A673 (cell line): ENCODE measurements around the gene ZNF513.

Source experiments
- EZH2 ChIP-seq: fragments of 200-600 bp; sonication (generic); IDR thresholded peaks from 2 replicates; pipeline ENCODE4 v1.6.1; 2017; ENCODE audit warnings: borderline replicate concordance, low read depth, mild to moderate bottlenecking, mixed read lengths, antibody characterized with exemption, low read length; ENCODE audit not compliant: poor library complexity, severe bottlenecking
- TF ChIP-seq, protein P1 (sequence below): fragments of 300-800, 200-600 bp; sonication (generic); conservative IDR thresholded peaks from 2 replicates; pipeline ENCODE4 v1.5.1; 2017; ENCODE audit warnings: low read depth, mild to moderate bottlenecking, antibody characterized with exemption, low read length, moderate library complexity, mixed read lengths

DNA sequence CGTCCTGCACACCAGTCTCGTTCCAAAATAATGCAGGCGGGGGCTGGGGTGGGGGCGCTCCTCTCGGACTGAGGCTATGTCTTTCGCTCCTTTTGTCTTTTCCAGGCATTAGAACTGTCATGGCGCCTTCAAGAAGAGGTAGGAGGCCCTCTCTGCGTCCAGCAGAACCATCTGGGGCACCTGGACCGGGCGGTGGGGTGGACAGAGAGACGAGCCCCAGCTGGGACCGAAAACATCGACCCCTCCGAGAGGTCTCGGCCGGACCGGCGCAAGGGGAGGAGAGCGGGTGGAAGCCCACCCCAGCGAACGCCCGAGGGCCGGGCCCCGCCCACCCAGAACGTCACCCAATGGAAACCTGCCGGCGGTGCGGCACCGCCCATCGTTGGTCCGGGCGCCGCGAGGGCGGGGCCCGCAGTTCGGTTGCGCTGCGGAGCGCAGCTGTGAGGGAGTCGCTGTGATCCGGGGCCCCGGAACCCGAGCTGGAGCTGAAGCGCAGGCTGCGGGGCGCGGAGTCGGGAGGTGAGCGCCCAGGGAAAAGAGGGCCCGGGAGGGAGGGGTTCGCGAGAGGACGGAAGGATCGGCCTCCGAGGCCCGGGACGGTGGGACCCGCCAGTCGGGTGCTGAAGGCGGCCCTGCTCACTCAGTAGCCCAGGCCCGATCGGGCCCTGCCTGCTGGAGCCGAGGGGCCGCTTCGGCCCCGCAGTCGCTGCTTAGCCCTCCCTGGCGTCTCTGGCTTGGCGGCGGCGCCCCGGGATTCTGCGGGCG lies 47.9 kb upstream of the ZNF513 start, which contains the start of gene NRBP1:
- TF ChIP-seq, protein P1, sequence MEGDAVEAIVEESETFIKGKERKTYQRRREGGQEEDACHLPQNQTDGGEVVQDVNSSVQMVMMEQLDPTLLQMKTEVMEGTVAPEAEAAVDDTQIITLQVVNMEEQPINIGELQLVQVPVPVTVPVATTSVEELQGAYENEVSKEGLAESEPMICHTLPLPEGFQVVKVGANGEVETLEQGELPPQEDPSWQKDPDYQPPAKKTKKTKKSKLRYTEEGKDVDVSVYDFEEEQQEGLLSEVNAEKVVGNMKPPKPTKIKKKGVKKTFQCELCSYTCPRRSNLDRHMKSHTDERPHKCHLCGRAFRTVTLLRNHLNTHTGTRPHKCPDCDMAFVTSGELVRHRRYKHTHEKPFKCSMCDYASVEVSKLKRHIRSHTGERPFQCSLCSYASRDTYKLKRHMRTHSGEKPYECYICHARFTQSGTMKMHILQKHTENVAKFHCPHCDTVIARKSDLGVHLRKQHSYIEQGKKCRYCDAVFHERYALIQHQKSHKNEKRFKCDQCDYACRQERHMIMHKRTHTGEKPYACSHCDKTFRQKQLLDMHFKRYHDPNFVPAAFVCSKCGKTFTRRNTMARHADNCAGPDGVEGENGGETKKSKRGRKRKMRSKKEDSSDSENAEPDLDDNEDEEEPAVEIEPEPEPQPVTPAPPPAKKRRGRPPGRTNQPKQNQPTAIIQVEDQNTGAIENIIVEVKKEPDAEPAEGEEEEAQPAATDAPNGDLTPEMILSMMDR, result no peak; the same call in 1 of the 2 replicates
- TF ChIP-seq EZH2, result no peak
